ENCODE data around the gene MFAP1.
"Not testable (repeated sequence)": the region's sequence is repeated elsewhere in the genome, so short reads cannot be mapped to it uniquely, and the experiment has no call there.

MFAP1 gene

DNA sequence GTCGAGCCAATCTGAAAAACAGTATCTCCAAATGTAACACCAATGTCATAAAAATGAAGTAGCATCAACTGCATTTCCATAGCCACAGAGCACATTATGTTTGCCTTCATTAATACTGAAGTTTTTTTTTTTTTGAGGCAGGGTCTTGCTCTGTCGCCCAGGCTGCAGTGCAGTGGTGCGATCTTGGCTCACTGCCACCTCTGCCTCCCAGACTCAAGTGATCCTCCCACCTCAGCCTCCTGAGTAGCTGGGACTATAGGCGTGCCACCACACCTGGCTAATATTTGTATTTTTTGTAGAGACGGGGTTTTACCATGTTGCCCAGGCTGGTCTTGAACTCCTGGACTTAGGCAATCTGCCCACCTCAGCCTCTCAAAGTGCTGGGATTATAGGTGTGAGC lies 9.4 kb downstream of the MFAP1 start:
- DNase-seq = not testable (repeated sequence)

GRCh38 chr15:43808960-43809678 lies 15.4 kb downstream of the MFAP1 start:
- no peak for DNase-seq

DNA sequence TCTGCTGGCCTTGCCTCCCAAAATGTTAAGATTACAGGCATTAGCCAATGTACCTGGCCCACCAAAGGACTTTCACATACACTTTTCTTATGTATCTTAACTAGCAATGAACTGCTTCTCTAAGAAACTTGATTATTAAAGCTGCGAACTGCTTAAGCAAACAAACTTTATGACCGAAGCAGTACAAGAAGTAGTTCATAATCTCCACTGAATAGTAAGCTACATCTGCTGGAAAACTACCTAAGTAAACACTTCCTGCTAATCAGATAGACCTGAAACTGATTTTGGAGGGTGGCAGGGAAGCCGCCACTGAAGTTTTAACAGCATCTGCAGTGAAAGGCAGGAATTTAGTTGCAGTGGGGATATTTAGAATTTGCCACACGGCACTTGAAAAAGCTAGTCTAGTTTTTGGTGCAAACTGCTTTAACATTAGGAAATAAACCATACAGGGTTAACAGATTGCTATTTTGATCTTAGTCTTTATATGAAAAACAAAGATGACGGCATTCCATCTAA lies 16.0 kb downstream of the MFAP1 start:
- DNase-seq = no peak

DNA sequence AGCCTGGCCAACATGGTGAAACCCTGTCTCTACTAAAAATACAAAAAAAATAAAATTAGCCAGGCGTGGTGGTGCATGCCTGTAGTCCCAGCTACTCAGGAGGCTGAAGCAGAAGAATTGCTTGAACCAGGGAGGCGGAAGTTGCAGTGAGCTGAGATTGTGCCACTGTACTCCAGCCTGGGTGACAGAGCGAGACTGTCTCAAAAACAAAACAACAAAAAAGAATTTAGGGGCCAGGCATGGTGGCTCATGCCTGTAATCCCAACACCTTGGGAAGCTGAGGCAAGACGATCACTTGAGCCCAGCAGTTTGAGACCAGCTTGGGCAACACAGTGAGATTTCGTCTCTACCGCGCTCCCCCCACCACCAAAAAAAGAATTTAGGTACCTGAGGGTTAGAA lies 21.8 kb downstream of the MFAP1 start:
- DNase-seq = not testable (repeated sequence)

- peak; percentile 88 for DNase-seq
Observed at GRCh38 chr15:43800286-43801141, 24.0 kb downstream of the MFAP1 start, which contains the start of gene HYPK. TSS of gene HYPK (plus strand) at chr15:43800599. CDS start at chr15:43800623, 24 bp downstream.

- DNase-seq = no peak
Observed at GRCh38 chr15:43799945-43800285, 24.6 kb downstream of the MFAP1 start, which contains the start of gene SERINC4. TSS of gene SERINC4 (minus strand) at chr15:43800220. CDS start at chr15:43799986, 234 bp downstream.

DNA sequence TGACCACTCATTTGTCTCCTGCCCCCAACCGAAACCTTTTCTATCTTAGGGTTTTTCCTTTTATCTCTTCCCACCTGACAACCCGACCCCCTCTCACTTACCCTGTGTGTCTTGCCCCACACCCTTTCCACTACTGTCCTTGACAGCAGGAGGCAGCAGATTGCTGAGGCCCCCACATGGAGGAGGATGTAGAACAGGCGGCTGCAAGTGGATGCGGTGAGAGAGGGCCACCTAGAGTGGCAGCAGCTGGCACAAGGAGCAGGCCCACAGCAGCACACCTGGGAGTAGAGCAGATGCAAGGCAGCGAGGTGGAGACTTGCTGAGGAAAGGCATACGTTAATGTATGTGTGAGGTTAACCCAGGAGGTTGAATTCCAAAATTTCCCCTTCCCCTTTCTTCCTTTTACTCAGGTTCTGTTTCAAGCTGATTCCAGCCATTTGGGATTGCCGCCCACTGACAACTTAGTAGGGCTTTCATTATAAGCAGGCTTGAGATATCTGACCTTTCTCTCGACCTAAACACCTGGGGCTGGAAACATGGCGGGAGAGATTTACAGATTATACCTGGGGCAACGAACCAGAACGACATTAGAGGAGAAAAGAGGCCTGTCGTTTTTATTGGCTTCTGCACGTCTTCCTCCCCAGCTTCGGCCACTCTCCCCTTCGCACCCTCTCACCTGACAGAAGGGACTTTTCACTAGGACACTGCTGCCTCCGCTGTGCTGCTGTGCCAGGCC lies 25.1 kb downstream of the MFAP1 start:
- peak; percentile 9 for DNase-seq

- DNase-seq = no peak
Observed at GRCh38 chr15:43796566-43796965, 27.9 kb downstream of the MFAP1 start.

DNA sequence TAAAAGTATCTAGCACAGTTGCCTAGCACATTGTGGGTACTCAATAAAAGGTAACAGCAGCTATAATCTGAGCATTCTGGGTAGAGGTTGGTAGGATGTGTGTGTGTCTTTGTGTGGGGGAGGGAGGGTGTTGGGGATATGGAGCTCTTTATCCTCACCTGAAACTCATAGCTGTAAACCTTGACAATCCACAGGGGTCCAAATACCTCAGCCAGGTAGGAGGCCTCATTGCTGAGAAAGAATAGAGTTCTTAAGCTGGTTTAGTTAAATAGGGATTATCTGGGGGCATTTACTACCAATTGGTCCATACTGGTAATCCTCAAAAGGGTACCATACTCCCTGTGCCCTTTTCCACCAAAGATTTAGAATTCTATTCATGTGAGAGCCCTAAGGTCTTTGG lies 28.5 kb downstream of the MFAP1 start:
- DNase-seq = no peak

- DNase-seq = no peak
Observed at GRCh38 chr15:43795197-43795596, 29.3 kb downstream of the MFAP1 start.

DNA sequence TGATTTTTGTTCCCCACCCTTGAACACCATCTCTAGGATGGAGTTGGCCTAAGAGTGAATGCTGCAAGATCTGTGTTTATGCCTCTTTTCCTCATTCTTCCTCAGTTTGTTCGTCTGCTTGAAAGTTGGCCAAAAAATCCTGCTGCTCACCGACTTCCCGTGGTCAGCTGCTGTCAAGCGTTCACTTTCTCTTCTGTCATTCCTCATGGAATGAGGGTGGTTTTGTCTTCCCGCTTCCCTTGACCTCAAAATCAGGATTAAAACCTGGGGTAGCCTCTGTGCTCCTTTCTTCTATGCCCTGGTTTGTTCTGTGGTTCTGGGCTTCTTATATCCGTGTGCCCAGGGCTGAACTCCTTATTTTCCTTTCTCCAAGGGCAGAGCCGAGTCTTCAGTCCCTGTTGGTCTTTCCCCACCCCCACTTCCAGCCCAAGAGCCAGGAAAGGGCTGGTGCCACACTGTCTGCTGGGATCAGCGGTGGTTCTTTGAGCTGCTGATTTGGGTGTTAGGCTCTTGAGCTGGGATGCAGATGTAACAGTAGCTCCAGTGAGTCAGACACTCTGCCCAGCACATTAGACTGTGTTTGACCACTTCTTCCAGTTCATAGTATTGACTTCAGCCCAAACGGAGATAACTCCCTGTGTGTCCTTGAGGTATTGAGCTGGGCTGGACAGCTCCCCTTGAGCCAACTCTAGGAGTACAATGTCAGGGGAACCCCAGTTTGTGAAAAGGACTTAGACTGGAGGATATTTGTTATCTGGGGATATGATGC lies 30.0 kb downstream of the MFAP1 start:
- no peak for DNase-seq

DNA sequence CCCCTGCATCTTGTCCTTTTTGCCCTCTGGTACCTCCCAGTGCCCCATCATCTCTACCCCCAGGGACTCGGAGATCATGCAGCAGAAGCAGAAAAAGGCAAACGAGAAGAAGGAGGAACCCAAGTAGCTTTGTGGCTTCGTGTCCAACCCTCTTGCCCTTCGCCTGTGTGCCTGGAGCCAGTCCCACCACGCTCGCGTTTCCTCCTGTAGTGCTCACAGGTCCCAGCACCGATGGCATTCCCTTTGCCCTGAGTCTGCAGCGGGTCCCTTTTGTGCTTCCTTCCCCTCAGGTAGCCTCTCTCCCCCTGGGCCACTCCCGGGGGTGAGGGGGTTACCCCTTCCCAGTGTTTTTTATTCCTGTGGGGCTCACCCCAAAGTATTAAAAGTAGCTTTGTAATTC lies 30.8 kb downstream of the MFAP1 start:
- no peak for DNase-seq

GRCh38 chr15:43792761-43793476 lies 31.6 kb downstream of the MFAP1 start:
- DNase-seq = no peak

DNA sequence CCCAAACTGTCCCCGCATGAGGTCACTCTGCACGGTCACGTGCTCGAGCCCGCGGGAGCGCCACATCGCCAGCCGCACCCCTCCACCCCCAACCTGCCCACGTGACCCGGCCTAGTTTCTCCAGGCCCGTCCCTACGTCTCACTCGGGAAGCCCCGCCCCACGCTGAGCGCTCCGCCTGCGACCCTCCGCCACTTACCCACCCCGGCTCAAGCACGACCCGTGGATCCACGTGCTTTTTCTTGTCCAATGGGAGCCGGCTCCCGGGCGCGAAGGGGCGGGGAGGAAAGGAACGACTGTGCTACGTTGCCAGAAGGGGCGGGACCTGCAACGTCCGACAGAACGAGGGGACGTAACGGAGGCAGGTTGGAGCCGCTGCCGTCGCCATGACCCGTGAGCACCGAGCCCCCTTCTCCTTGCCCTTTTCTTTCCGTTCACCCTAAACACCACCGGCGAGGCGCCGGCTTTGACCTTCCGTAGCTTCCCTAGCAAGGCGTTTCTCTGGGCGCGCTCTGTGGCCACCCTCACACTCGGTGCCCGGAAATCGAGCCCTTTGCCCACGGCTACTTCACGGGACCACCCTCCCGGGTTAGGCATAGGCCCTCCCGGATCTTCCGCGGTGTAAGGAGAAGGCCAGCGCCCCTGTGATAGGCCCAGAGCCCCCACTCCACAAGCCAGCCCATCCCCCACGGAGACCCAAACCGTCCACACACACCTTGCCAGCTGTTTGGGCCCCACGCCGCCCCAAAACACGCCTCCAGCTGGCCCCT lies 32.3 kb downstream of the MFAP1 start, which contains the start of gene SERF2:
SERF2 (plus strand) TSS at position 328 of the 768 bp plus-strand sequence; CDS start at position 385, 57 bp downstream.
- peak; percentile 99 for DNase-seq

DNA sequence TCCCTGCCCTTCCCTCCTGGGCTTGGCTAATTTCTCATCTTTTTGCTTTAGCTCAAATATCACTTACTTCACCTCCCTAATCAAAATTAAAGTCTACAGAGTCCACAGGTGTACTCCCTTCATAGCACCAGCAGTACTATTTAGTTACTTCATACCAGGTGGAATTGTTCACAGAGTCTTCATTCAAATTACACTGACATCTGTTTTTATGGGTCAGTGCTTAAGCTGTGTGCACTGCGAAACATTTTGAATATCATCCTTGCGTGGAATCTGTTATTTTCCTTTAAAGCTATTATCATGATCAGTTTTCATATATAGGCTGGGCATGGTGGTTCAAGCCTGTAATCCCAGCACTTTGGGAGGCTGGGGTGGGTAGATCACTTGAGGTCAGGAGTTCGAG lies 35.1 kb downstream of the MFAP1 start:
- no peak for DNase-seq

DNA sequence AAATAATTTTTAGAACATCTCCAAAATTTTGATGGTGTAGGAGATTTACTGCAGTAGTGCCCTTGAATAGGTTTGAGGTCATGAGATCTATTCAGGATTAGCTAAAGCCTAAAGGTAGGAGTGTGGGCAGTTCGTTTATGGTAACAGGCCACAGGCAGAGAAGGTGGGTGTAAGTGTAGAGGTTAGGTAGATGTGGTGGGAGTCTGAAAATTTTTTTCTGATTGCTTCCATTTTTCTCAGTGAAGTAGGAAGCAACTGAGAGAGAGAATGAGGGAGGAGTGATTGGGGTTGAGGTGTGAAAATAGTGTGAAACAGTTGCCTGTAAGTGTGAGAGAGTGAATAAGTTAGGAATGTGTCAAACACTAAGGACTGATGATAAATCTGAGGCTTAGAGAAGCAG lies 45.5 kb downstream of the MFAP1 start:
- no peak for DNase-seq

GRCh38 chr15:43777267-43777914 lies 47.1 kb downstream of the MFAP1 start:
- peak; percentile 86 for DNase-seq

DNA sequence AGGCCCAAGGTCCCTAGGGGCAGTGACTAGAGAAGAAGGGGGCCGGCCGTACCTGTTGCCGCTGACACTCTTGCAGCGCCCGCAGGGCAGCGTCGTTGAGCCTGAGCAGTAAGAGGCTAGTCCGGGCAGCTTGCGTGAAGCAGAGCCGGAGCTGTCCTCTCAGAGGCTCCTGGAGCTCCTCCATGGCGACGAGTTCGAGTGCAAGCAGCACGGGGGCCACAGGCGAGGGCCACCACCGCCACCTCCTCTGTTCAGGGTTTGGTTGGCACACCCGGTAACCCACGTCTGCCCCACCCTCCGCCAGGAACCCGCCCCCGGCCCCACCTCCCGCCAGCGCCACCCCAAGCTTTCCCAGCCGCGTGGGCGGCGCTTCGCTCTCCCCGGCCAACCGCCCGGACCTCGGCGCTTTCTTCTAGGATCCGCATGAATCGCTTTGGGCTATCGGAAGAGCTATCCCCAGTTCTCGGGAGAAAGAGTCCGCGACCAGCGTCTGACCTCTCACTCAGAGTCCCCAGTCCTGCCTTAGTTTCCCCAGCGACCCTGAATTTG lies 47.7 kb downstream of the MFAP1 start, which contains the start of gene ELL3:
ELL3 (minus strand) TSS at position 249 of the 549 bp plus-strand sequence; CDS start at position 184, 65 bp downstream.
- DNase-seq = peak; percentile 76

GRCh38 chr15:43776101-43776717 lies 48.3 kb downstream of the MFAP1 start:
- DNase-seq = peak; percentile 88
